Measurements from ENCODE around the gene CD44. TPM values are rescaled to one million over a fixed set of nuclear protein-coding genes. Genes with fewer than 3 reads are reported as not detected.

The CD44 gene
- total and polyA plus RNA-seq, 10 of the 15 experiments (the other 5 are each of a cell fraction or from before 2014, with no cell fraction given): 57.1 to 293 (median 120) TPM

GRCh38 chr11:35116245-35116644 is 22.7 kb upstream of the CD44 start:
- Histone ChIP-seq H3K4me2 (ENCODE audit: control insufficient read depth, insufficient read depth) (no peak overlapping the region), H3K27me3 (replicated peaks in 1 of 2; ENCODE audit: control insufficient read depth in 2 of 2, insufficient read depth in 2 of 2, low read length in 1 of 2) (no peaks in the 10 kb centered on the region), H3K4me3 (no peak overlapping the region), H2AFZ (ENCODE audit: control insufficient read depth, low read depth, low read length) (no peak overlapping the region), H3K36me3 (ENCODE audit: control insufficient read depth in 2 of 2, insufficient read depth in 2 of 2, low read length in 1 of 2) (no peaks in the 10 kb centered on the region), H3K79me2 (ENCODE audit: control insufficient read depth, insufficient read depth, low read length) (no peaks in the 10 kb centered on the region), H3K4me1 (ENCODE audit: control insufficient read depth, insufficient read depth, low read length) (peaks cover 50% of the 10 kb centered on the region), H3K9me3 (replicated peaks; ENCODE audit: control insufficient read depth, insufficient read depth, low read length) (no peaks in the 10 kb centered on the region; the same call in 2 of the 3 replicates), H3K27ac (ENCODE audit: control insufficient read depth, insufficient read depth) (no peak overlapping the region), H4K20me1 (ENCODE audit: control insufficient read depth, insufficient read depth) (no peaks in the 10 kb centered on the region), H3K9ac (ENCODE audit: control insufficient read depth, insufficient read depth, low read length) (no peak overlapping the region)
- TF ChIP-seq EGR1 (IDR thresholded peaks at IDR 0.05; ENCODE audit: borderline replicate concordance in 1 of 2, low read depth in 2 of 2, low read length in 2 of 2): 0 out of 3 replicates have a peak, but pooled peaks of 1 of the 2 experiments have one; percentile 13
- TF ChIP-seq BACH1 (IDR thresholded peaks at IDR 0.05; ENCODE audit: borderline replicate concordance): no peak
- peak in 1 of 2 experiments; percentile 93; a peak in 2 of 4 replicates for TF ChIP-seq SRF (IDR thresholded peaks at IDR 0.05; ENCODE audit: low read depth in 2 of 2, low read length in 2 of 2)
- TF ChIP-seq TCF12 (IDR thresholded peaks at IDR 0.05; ENCODE audit: low read depth, low read length): no peak
- peak; percentile 20 for TF ChIP-seq RUNX3 (IDR thresholded peaks at IDR 0.05; ENCODE audit: low read length)
- DNase-seq (ENCODE audit: low read depth, low spot score) (no peak), ATAC-seq (no peak), FAIRE-seq (no peak)
- POLR2A ChIA-PET: interaction anchor here (1.4 kb wide), 1 partner anchor 18 kb away, joined by 3 read pairs; no protein-coding TSS in a partner anchor
- SMC1A ChIA-PET (ENCODE audit: uncharacterized antibody, unreplicated experiment): interaction anchor here (0.9 to 2.1 kb wide), 6 partner anchors 10 to 87 kb away, joined by 4 to 11 read pairs (median 6); no protein-coding TSS in a partner anchor
- in situ Hi-C loops (cut with MboI) (no loop called here), intact Hi-C loops (cut with micrococcal nuclease; ENCODE audit: unreplicated experiment) (no loop called here)
- CTCF ChIA-PET: interaction anchor here (0.5 to 3.3 kb wide), 7 partner anchors 10 to 189 kb away, joined by 3 to 10 read pairs (median 4); no protein-coding TSS in a partner anchor
- 36% methylated on average over 5 of the region's 5 CpGs for WGBS (ENCODE audit: insufficient coverage, insufficient replicate concordance, low lambda C conversion rate, missing lambda C conversion rate)
- RAD21 ChIA-PET (ENCODE audit: unreplicated experiment): interaction anchor here (1.1 to 1.6 kb wide), 5 partner anchors 9 to 109 kb away, joined by 3 to 7 read pairs (median 4); no protein-coding TSS in a partner anchor
- no TSS peak for BruUV-seq (replicated peaks)

All from GM12878 (cell line).